Body of pancreas (tissue), 4 donors: ENCODE results near the gene TRIM44. TPM values are rescaled to one million over a fixed set of nuclear protein-coding genes. Genes with fewer than 3 reads are reported as not detected.

Experiments
- ATAC-seq: fragments of 150-250 bp; one replicate; pipeline ENCODE4 v1.9.1; 2016
- DNase-seq, 4 donors: peaks; one replicate each; pipeline ENCODE4 v3.0.0-alpha.2; 2019
- H3K27ac ChIP-seq, 4 donors: fragments of 200-600 bp; sonication (generic); 1 replicate in 3 of 4; 2 replicates in 1 of 4; pipeline versions ENCODE4 v1.5.1 to v1.6.1; 2016 to 2019; ENCODE audit warnings: mild to moderate bottlenecking in 1 of 4, mixed read lengths in 1 of 4, moderate library complexity in 1 of 4
- H3K27me3 ChIP-seq, 2 donors: fragments of 200-600 bp; sonication (generic); one replicate each; pipeline ENCODE4 v1.6.0; 2016; ENCODE audit warnings: mild to moderate bottlenecking in 1 of 2
- H3K36me3 ChIP-seq, 2 donors: fragments of 200-600 bp; sonication (generic); replicated peaks in 1 of 2; 2 replicates each; pipeline ENCODE4 v1.5.1; 2016; ENCODE audit warnings: low read depth in 2 of 2; ENCODE audit not compliant: insufficient read depth in 1 of 2
- H3K4me1 ChIP-seq: fragments of 200-600 bp; sonication (generic); one replicate; pipeline ENCODE4 v1.6.0; 2016
- H3K4me3 ChIP-seq, 2 donors: fragments of 200-600 bp; sonication (generic); 1 replicate in 1 of 2; 2 replicates in 1 of 2; pipeline ENCODE4 v1.5.1; 2016 to 2019
- H3K9me3 ChIP-seq, 3 donors: fragments of 200-600 bp; sonication (generic); 1 replicate in 2 of 3; 2 replicates in 1 of 3; pipeline ENCODE4 v1.5.1; 2016
- CTCF ChIP-seq, 7 experiments: fragments of 450-650 bp in 4 of 7; fragments of 200-600 bp in 3 of 7; sonication (generic) in 3 of 7; IDR thresholded peaks; one replicate each; pipeline ENCODE4 v1.5.1; 2016 to 2019; ENCODE audit warnings: antibody characterized with exemption in 7 of 7
- POLR2A ChIP-seq, 3 donors: fragments of 450-650 bp; IDR thresholded peaks; one replicate each; pipeline ENCODE4 v1.6.1; 2016; ENCODE audit warnings: antibody characterized with exemption in 3 of 3, mild to moderate bottlenecking in 2 of 3
- WGBS, 2 donors: methylation state at CpG; one replicate each; pipeline ENCODE4 v1.1.5; 2017; 5-methylcytosine and 5-hydroxymethylcytosine counted together
- intact Hi-C: fragments of 100-400 bp; cut with DNase I; formaldehyde crosslinking; loops from one replicate; pipeline ENCODE4 v1.15.1; 2023
- total RNA-seq, 2 donors: library from RNA; depleted of rRNA; stranded (reverse); fragments of >200 nt; gene quantifications; one replicate each; pipeline ENCODE4 v1.1.0, GENCODE V29; 2016

The TRIM44 gene
- total RNA-seq, 2 donors from 2014 or later = 17.4 to 81.7 TPM

- Histone ChIP-seq H3K4me1 (peaks cover 10% of the 10 kb centered on the region), H3K36me3 (no peaks in the 10 kb centered on the region), H3K27ac (no peak overlapping the region), H3K27me3 (no peaks in the 10 kb centered on the region), H3K9me3 (no peaks in the 10 kb centered on the region), H3K4me3 (no peak overlapping the region)
- 18 to 28% methylated on average over 4 of the region's 4 CpGs for WGBS, 2 donors
- intact Hi-C loops = no loop called here
- DNase-seq (no peak), ATAC-seq (no peak)
- no peak for TF ChIP-seq POLR2A (IDR thresholded peaks at IDR 0.05)
- no peak for TF ChIP-seq CTCF (IDR thresholded peaks at IDR 0.05)
These were observed 182.0 kb downstream of the TRIM44 start for GRCh38 chr11:35844579-35844978.

DNA sequence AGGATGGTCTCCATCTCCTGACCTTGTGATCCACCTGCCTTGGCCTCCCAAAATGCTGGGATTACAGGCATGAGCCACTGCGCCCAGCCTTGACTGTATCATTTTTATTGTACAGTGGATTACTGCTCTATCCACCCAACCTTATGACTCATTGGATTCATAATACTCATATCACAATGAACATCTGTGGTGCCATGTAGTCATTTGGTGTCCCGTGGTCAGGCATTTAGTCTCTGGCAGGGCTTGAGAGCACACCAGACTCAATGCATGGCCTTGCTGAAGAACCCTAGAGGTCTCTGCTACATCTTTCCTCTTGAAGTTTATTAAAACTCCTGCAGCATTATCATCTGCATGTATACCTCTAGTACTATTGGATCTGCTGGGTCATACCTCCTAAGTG, 183.3 kb downstream of the TRIM44 start:
- intact Hi-C loops = no loop called here
- Histone ChIP-seq H3K9me3 (no peaks in the 10 kb centered on the region), H3K4me3 (no peak overlapping the region), H3K36me3 (no peaks in the 10 kb centered on the region), H3K27me3 (no peaks in the 10 kb centered on the region), H3K4me1 (peaks cover 10% of the 10 kb centered on the region), H3K27ac (no peak overlapping the region)
- TF ChIP-seq CTCF (IDR thresholded peaks at IDR 0.05) (no peak), POLR2A (IDR thresholded peaks at IDR 0.05) (no peak)
- ATAC-seq = no peak
- DNase-seq = no peak
- 82 to 97% methylated on average over 2 of the region's 2 CpGs for WGBS, 2 donors

GRCh38 chr11:35846874-35847273, 184.3 kb downstream of the TRIM44 start:
- intact Hi-C loops = no loop called here
- DNase-seq = no peak
- 91 to 98% methylated on average over 5 of the region's 5 CpGs for WGBS, 2 donors
- H3K27ac ChIP-seq = no peak overlapping the region
- H3K4me1 ChIP-seq = peaks cover 15% of the 10 kb centered on the region
- H3K27me3 ChIP-seq = no peaks in the 10 kb centered on the region
- no peak for ATAC-seq
- no peaks in the 10 kb centered on the region for H3K36me3 ChIP-seq
- H3K4me3 ChIP-seq = no peak overlapping the region
- no peaks in the 10 kb centered on the region for H3K9me3 ChIP-seq
- TF ChIP-seq POLR2A (IDR thresholded peaks at IDR 0.05) (no peak), CTCF (IDR thresholded peaks at IDR 0.05) (no peak)

- Histone ChIP-seq H3K4me1 (peaks cover 18% of the 10 kb centered on the region), H3K27me3 (no peaks in the 10 kb centered on the region), H3K9me3 (no peaks in the 10 kb centered on the region), H3K27ac (no peak overlapping the region), H3K36me3 (no peaks in the 10 kb centered on the region), H3K4me3 (no peak overlapping the region)
- whole genome bisulfite sequencing, 2 donors = 83% methylated on average over 2 of the region's 2 CpGs; no CpG with 5 or more reads in 1 of the 2 donors
- ATAC-seq (no peak), DNase-seq (no peak)
- TF ChIP-seq POLR2A (IDR thresholded peaks at IDR 0.05) (no peak), CTCF (IDR thresholded peaks at IDR 0.05) (no peak)
- intact Hi-C loops = no loop called here
These were observed 184.9 kb downstream of the TRIM44 start for GRCh38 chr11:35847473-35847872.

GRCh38 chr11:35848616-35849015, 186.0 kb downstream of the TRIM44 start:
- intact Hi-C loops = no loop called here
- 63 to 66% methylated on average over 4 of the region's 4 CpGs for whole genome bisulfite sequencing, 2 donors
- H3K27me3 ChIP-seq = no peaks in the 10 kb centered on the region
- no peak for TF ChIP-seq POLR2A (IDR thresholded peaks at IDR 0.05)
- TF ChIP-seq CTCF (IDR thresholded peaks at IDR 0.05) = no peak
- no peaks in the 10 kb centered on the region for H3K9me3 ChIP-seq
- H3K36me3 ChIP-seq = no peaks in the 10 kb centered on the region
- H3K4me3 ChIP-seq = no peak overlapping the region
- ATAC-seq (no peak), DNase-seq (no peak)
- peaks cover 9% of the 10 kb centered on the region for H3K4me1 ChIP-seq
- H3K27ac ChIP-seq = no peak overlapping the region
